Measurements from ENCODE around the gene PTH2. TPM values are rescaled to one million over a fixed set of nuclear protein-coding genes. Genes with fewer than 3 reads are reported as not detected.
"Not testable (repeated sequence)": the region's sequence is repeated elsewhere in the genome, so short reads cannot be mapped to it uniquely, and the experiment has no call there.

The PTH2 gene
- total and polyA plus RNA-seq, 8 donors: not detected

GRCh38 chr19:49461656-49462055 lies 38.4 kb upstream of the PTH2 start:
- peaks cover 0 to 63% of the 10 kb centered on the region in 2 donors for H3K36me3 ChIP-seq
- no peak overlapping the region for H3K27ac ChIP-seq
- no peaks in the 10 kb centered on the region for H3K27me3 ChIP-seq
- no peak overlapping the region for H3K4me3 ChIP-seq
- H3K4me1 ChIP-seq: peaks cover 0 to 9% of the 10 kb centered on the region in 2 donors
- H3K9me3 ChIP-seq: no peaks in the 10 kb centered on the region
- TF ChIP-seq, protein P1, sequence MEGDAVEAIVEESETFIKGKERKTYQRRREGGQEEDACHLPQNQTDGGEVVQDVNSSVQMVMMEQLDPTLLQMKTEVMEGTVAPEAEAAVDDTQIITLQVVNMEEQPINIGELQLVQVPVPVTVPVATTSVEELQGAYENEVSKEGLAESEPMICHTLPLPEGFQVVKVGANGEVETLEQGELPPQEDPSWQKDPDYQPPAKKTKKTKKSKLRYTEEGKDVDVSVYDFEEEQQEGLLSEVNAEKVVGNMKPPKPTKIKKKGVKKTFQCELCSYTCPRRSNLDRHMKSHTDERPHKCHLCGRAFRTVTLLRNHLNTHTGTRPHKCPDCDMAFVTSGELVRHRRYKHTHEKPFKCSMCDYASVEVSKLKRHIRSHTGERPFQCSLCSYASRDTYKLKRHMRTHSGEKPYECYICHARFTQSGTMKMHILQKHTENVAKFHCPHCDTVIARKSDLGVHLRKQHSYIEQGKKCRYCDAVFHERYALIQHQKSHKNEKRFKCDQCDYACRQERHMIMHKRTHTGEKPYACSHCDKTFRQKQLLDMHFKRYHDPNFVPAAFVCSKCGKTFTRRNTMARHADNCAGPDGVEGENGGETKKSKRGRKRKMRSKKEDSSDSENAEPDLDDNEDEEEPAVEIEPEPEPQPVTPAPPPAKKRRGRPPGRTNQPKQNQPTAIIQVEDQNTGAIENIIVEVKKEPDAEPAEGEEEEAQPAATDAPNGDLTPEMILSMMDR (IDR thresholded peaks at IDR 0.05): no peak
- intact Hi-C loops (cut with DNase I): no loop called here
- DNase-seq (no peak), ATAC-seq (no peak)

DNA sequence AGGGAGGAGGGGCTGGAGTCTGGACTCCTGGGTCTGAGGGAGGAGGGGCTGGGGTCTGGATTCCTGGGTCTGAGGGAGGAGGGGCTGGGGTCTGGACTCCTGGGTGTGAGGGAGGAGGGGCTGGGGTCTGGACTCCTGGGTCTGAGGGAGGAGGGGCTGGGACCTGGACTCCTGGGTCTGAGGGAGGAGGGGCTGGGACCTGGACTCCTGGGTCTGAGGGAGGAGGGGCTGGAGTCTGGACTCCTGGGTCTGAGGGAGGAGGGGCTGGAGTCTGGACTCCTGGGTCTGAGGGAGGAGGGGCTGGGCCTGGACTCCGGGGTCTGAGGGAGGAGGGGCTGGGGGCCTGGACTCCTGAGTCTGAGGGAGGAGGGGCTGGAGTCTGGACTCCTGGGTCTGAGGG lies 37.9 kb upstream of the PTH2 start:
- H3K36me3 ChIP-seq: peaks cover 0 to 58% of the 10 kb centered on the region in 2 donors
- H3K4me1 ChIP-seq; ATAC-seq; H3K9me3 ChIP-seq; H3K27ac ChIP-seq; DNase-seq; H3K4me3 ChIP-seq; intact Hi-C loops (cut with DNase I); H3K27me3 ChIP-seq: not testable (repeated sequence)

GRCh38 chr19:49459388-49459787 lies 36.1 kb upstream of the PTH2 start:
- Histone ChIP-seq H3K4me3 (no peak overlapping the region), H3K4me1 (peaks cover 0 to 10% of the 10 kb centered on the region in 2 donors), H3K27me3 (no peaks in the 10 kb centered on the region), H3K27ac (no peak overlapping the region), H3K9me3 (no peaks in the 10 kb centered on the region), H3K36me3 (peaks cover 0 to 40% of the 10 kb centered on the region in 2 donors)
- no peak for ATAC-seq
- no peak for DNase-seq
- TF ChIP-seq, protein P1 (IDR thresholded peaks at IDR 0.05): no peak
- intact Hi-C loops (cut with DNase I): no loop called here

DNA sequence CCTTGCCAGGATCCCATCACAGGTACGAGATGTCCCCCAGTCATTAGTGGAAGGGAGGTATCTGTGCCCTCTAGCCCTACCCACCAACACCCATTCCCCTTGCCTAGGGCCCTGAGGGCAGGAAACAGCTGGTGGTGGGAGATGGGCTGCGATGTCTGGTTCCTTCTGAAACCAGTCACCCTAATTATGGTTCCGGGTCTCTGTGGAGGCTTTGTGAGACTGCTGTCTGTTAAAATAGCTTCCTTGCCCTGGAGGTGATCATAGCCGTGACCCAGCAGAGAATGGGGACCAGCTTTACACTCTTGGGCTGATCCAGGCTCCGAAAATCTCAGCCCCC lies 35.3 kb upstream of the PTH2 start:
- TF ChIP-seq, protein P1 (IDR thresholded peaks at IDR 0.05): no peak
- Histone ChIP-seq H3K27ac (peak overlapping the region; percentile 35 to 72), H3K27me3 (no peaks in the 10 kb centered on the region), H3K9me3 (no peaks in the 10 kb centered on the region), H3K4me1 (peaks cover 0 to 18% of the 10 kb centered on the region in 2 donors), H3K36me3 (peaks cover 0 to 33% of the 10 kb centered on the region in 2 donors), H3K4me3 (no peak overlapping the region)
- intact Hi-C loops (cut with DNase I): no loop called here
- ATAC-seq (no peak), DNase-seq (no peak)

GRCh38 chr19:49456326-49456725 lies 33.1 kb upstream of the PTH2 start:
- peaks cover 0 to 21% of the 10 kb centered on the region in 2 donors for H3K36me3 ChIP-seq
- no peaks in the 10 kb centered on the region for H3K9me3 ChIP-seq
- no peak overlapping the region for H3K4me3 ChIP-seq
- peak overlapping the region; percentile 28 to 60 for H3K27ac ChIP-seq
- ATAC-seq: no peak
- intact Hi-C loops (cut with DNase I): no loop called here
- TF ChIP-seq, protein P1 (IDR thresholded peaks at IDR 0.05): no peak
- no peaks in the 10 kb centered on the region for H3K27me3 ChIP-seq
- peak in 1 of 4 donors; percentile 64 for DNase-seq
- H3K4me1 ChIP-seq: peaks cover 0 to 26% of the 10 kb centered on the region in 2 donors

- H3K4me1 ChIP-seq: peaks cover 0 to 30% of the 10 kb centered on the region in 2 donors
- TF ChIP-seq, protein P1 (IDR thresholded peaks at IDR 0.05): no peak
- DNase-seq (peak in 2 of 4 donors; percentile 82 to 84), ATAC-seq (no peak)
- no peaks in the 10 kb centered on the region for H3K27me3 ChIP-seq
- H3K36me3 ChIP-seq: peaks cover 0 to 20% of the 10 kb centered on the region in 2 donors
- no peak overlapping the region for H3K4me3 ChIP-seq
- intact Hi-C loops (cut with DNase I): no loop called here
- H3K27ac ChIP-seq: peak overlapping the region; percentile 28 to 60
- H3K9me3 ChIP-seq: no peaks in the 10 kb centered on the region
Measured at GRCh38 chr19:49455773-49456172, 32.5 kb upstream of the PTH2 start.

Data from left lung (tissue), 10 donors.